SJCRH30 (cell line): ENCODE measurements around the gene TCP11L2. TPM values are rescaled to one million over a fixed set of nuclear protein-coding genes. Genes with fewer than 3 reads are reported as not detected.

Source experiments
- DNase-seq, 2 experiments: peaks; one replicate each; pipeline ENCODE4 v3.0.0-alpha.2; 2015 to 2020
- H3K27ac ChIP-seq: fragments of 250-450 bp; sonication (Bioruptor Pico); 2 replicates; pipeline ENCODE4 v1.5.1; 2020; ENCODE audit warnings: mild to moderate bottlenecking, moderate library complexity
- H3K27me3 ChIP-seq: fragments of 250-450 bp; sonication (Bioruptor Pico); 2 replicates; pipeline ENCODE4 v1.5.1; 2020; ENCODE audit warnings: mild to moderate bottlenecking, moderate library complexity
- H3K36me3 ChIP-seq: fragments of 250-450 bp; sonication (Bioruptor Pico); 2 replicates; pipeline ENCODE4 v1.5.1; 2020; ENCODE audit warnings: mild to moderate bottlenecking, moderate library complexity
- H3K4me1 ChIP-seq: fragments of 250-450 bp; sonication (Bioruptor Pico); 2 replicates; pipeline ENCODE4 v1.5.1; 2020; ENCODE audit warnings: mild to moderate bottlenecking, moderate library complexity
- H3K4me3 ChIP-seq: fragments of 250-450 bp; sonication (Bioruptor Pico); 2 replicates; pipeline ENCODE4 v1.5.1; 2020; ENCODE audit warnings: mild to moderate bottlenecking, moderate library complexity
- H3K9me3 ChIP-seq: fragments of 250-450 bp; sonication (Bioruptor Pico); replicated peaks from 2 replicates; pipeline ENCODE4 v1.5.1; 2020; ENCODE audit warnings: mild to moderate bottlenecking, moderate library complexity
- total RNA-seq: library from RNA; depleted of rRNA; stranded (reverse); fragments of >200 nt; shearing (Covaris generic); gene quantifications from 2 replicates; pipeline ENCODE4 v1.2.3, GENCODE V29; 2014

TCP11L2 gene
- total RNA-seq, 1 experiment from 2014 or later = 0.30 TPM

DNA sequence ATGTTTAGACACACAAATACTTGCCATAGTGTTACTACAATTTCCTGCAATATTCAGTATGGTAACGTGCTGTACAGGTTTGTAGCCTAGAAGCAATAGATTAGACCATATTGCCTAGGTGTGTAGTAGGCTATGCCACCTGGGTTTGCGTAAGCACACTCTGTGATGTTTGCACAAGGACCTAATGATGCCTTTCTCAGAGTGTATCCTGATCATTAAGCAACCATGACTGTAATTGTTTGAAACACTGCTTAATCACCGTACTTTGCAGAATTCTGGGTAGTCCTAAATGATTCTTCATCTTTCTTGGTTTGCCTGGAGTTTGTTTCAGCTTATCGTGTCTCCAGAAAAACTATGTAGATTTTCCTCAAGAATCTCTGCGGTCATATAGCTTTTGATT, 11.2 kb upstream of the TCP11L2 start:
- Histone ChIP-seq H3K36me3 (no peaks in the 10 kb centered on the region), H3K9me3 (no peaks in the 10 kb centered on the region), H3K27me3 (no peaks in the 10 kb centered on the region), H3K27ac (no peak overlapping the region), H3K4me1 (no peaks in the 10 kb centered on the region), H3K4me3 (no peak overlapping the region)
- DNase-seq = no peak

DNA sequence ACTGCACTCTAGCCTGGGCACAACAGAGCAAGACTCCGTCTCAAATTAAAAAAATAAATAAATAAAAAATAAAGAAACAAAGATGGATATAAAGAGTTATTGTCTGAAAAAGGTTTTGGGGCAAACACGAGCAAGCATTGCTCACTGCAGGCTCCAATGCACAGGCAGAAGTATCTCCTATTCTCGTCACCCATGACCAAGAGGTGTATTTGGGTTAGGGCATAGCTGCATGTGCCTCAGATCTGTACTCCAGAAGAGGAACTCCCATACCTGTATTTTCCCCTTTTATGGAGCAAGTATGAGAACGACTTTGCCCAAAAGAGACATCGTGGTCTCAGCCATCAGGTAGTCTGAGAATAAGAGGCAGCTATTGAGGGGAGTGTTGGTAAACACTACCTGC, 10.2 kb upstream of the TCP11L2 start:
- Histone ChIP-seq H3K4me1 (no peaks in the 10 kb centered on the region), H3K36me3 (no peaks in the 10 kb centered on the region), H3K9me3 (no peaks in the 10 kb centered on the region), H3K27ac (no peak overlapping the region), H3K27me3 (no peaks in the 10 kb centered on the region), H3K4me3 (no peak overlapping the region)
- DNase-seq = no peak

DNA sequence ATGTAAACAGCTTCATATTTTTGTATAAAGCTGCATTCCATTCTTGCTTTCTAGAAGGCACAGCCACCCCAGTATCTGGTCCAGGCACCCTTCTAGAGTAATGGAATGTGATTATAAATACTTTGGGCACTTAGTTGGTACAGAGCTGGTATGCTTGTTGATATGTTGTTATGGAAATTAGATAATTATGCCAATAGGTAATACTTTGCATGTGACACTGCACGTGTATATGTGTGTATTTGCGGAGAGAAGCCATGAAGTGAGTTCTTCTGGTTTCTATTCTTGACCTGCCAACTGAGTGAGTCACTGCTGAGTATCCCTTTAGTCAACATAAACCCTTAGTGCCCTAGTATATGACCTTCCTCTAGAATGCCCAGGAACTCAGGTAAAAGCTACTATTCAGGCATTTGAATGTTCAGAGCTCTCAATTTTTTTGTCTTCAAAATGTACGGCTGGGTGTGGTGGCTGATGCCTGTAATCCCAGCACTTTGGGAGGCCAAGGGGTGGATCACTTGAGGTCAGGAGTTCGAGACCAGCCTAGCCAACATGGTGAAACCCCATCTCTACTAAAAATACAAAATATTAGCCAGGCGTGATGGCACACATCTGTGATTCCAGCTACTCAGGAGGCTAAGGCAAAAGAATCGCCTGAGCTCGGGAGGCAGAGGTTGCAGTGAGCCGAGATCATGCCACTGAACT, 6.2 kb upstream of the TCP11L2 start:
- Histone ChIP-seq H3K9me3 (no peaks in the 10 kb centered on the region), H3K4me3 (no peak overlapping the region), H3K27me3 (no peaks in the 10 kb centered on the region), H3K36me3 (no peaks in the 10 kb centered on the region), H3K4me1 (no peaks in the 10 kb centered on the region), H3K27ac (no peak overlapping the region)
- no peak for DNase-seq

DNA sequence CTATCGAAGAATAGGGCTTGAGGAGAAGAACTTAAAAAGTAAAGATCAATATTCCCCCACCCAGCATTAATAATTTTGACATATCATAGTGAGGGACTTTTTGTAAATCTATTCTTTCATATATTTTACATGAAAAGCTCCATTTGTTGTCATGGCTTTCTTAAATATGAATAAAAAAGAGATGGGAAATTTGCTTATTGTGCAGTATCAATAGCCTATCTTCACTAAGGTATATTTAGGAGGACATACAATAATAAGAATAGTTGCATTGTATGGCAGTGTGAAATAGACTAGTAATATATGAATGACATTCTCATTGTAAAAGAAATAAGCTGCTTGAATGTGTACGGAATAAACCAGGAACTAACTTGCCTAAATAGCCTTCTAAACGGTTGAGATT, 5.5 kb upstream of the TCP11L2 start:
- no peaks in the 10 kb centered on the region for H3K36me3 ChIP-seq
- no peak for DNase-seq
- no peaks in the 10 kb centered on the region for H3K4me1 ChIP-seq
- no peak overlapping the region for H3K27ac ChIP-seq
- no peak overlapping the region for H3K4me3 ChIP-seq
- no peaks in the 10 kb centered on the region for H3K9me3 ChIP-seq
- no peaks in the 10 kb centered on the region for H3K27me3 ChIP-seq

DNA sequence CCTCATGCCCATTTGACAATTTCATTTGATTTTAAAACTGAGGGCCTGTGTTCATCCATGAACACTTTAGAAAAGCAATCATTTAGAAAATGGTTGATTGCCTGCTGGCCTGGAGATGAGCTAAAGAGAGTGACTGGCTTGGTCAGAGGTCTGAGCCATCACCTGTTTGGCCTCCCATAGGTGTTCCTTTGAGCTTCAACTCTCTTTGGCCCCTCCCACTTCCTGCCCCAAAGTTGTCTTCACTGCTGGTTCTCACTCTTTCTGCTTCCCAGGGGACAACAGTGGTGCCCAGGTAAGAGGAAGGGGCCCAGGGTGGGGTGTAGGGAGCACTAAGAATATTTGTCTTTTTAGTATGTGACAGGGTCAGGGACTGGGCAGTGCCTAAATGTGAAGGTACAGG, 4.9 kb upstream of the TCP11L2 start:
- H3K4me1 ChIP-seq = no peaks in the 10 kb centered on the region
- H3K4me3 ChIP-seq = no peak overlapping the region
- no peaks in the 10 kb centered on the region for H3K9me3 ChIP-seq
- no peak for DNase-seq
- H3K27me3 ChIP-seq = no peaks in the 10 kb centered on the region
- H3K36me3 ChIP-seq = no peaks in the 10 kb centered on the region
- no peak overlapping the region for H3K27ac ChIP-seq

DNA sequence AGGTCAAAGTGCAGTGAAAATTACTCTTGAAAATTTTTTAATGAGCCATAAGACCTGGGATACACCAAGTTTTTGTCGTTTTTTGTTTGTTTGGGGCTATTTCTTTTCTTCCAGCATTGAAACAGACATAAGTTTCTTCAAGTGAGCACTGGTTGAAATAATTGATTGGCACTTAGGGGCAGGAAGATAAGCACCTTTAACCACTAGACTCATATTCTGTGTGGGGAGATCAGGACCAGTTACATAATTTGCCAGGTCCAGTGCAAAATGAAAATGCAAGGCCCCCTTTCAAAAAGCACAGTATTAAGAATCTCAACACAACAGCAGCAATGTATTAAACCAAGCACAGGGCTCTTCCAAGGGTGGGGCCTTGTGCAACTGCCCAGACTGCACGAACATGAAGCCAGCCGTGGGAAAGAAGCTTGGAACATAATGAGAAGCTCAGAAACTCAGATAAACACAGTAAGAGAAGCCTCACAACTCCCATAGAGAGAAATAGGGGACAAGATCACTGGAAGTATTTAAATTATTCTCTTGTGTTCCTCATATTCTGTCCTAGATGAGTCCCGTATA, 3.2 kb upstream of the TCP11L2 start:
- no peaks in the 10 kb centered on the region for H3K27me3 ChIP-seq
- H3K4me3 ChIP-seq = no peak overlapping the region
- no peaks in the 10 kb centered on the region for H3K9me3 ChIP-seq
- H3K27ac ChIP-seq = no peak overlapping the region
- H3K4me1 ChIP-seq = no peaks in the 10 kb centered on the region
- DNase-seq = no peak
- H3K36me3 ChIP-seq = no peaks in the 10 kb centered on the region

DNA sequence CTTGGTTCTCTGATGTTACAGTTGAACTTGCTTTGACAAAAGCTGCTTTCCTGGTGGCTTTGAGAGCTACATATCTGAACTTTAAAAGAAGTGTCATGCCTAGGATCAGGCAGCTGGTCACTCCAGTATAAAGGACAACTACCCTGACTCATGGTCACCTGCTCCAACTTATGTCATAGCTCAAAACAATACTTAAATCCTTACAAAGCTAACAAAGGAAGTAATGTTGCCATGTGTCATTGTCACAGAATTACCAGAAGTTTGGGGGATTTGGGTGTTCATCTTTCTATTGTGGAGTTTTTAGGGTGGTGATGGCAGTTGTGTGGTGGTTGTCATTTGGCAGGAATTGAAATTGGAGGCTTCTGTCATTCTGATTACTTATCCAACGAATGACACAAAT, 1.8 kb upstream of the TCP11L2 start:
- no peaks in the 10 kb centered on the region for H3K36me3 ChIP-seq
- no peak overlapping the region for H3K4me3 ChIP-seq
- H3K9me3 ChIP-seq = no peaks in the 10 kb centered on the region
- no peak overlapping the region for H3K27ac ChIP-seq
- DNase-seq = no peak
- no peaks in the 10 kb centered on the region for H3K27me3 ChIP-seq
- H3K4me1 ChIP-seq = no peaks in the 10 kb centered on the region

DNA sequence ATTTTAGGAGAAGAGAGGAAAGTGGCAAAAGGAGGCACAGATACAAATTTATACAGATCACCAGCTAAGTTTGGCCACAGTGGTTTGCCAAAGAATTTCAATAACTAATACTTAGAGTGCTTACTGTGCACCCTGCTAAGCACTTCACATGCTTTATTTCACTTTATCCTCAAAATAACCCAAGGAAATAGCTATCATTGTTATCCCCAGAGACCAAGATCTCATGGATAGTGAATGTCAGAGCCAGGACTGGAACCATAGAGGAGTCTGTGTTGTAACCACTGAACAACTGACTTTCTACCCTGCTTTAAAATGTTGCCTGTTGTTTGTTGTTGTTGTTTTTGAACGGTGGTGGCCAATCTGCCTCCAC, 1.3 kb upstream of the TCP11L2 start:
- H3K4me3 ChIP-seq = peak overlapping the region; percentile 54; the same call in 1 of the 2 replicates
- H3K27ac ChIP-seq = no peak overlapping the region

DNA sequence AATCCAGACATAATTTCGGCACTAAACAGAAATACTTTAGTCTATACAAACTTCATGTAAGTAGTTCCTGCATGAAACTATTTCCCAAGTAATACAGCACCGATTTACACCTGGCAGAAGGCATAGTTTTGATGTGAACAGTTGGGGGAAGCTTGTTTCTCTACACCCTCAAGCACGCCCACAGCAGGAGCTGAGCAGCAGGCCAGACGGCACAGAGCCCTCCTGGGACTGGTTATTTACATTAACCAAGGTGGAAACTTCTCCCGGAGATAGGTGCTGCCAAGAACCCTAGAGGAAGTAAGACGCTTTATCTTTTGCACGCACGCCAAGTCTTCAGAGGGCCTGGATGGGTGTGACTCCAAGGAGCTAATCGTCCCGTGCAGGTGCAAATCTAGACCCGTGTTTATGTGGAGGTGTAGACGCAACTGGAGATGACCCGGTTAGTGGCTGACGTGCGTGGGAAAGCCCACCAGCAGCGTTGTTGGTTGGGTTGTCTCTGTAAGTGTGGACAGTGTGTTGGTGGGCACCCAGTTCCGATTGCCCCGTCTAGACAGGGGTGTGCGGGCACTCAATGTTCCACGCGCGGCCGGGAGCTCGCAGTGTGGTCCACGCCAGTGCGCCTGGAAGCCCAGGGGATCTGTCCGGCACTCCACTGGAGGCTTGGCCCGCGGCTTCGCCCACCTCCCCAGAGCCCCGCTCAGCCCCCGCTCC, 767 bp upstream of the TCP11L2 start:
- Histone ChIP-seq H3K4me1 (no peaks in the 10 kb centered on the region), H3K9me3 (no peaks in the 10 kb centered on the region), H3K4me3 (peak overlapping the region; percentile 54), H3K27me3 (no peaks in the 10 kb centered on the region), H3K27ac (no peak overlapping the region), H3K36me3 (no peaks in the 10 kb centered on the region)
- DNase-seq = peak; percentile 4 to 19

More for the DNA sequence above, 1.3 kb upstream of the TCP11L2 start:
- no peaks in the 10 kb centered on the region for H3K9me3 ChIP-seq
- H3K27me3 ChIP-seq = no peaks in the 10 kb centered on the region
- DNase-seq = no peak
- no peaks in the 10 kb centered on the region for H3K36me3 ChIP-seq
- H3K4me1 ChIP-seq = no peaks in the 10 kb centered on the region

DNA sequence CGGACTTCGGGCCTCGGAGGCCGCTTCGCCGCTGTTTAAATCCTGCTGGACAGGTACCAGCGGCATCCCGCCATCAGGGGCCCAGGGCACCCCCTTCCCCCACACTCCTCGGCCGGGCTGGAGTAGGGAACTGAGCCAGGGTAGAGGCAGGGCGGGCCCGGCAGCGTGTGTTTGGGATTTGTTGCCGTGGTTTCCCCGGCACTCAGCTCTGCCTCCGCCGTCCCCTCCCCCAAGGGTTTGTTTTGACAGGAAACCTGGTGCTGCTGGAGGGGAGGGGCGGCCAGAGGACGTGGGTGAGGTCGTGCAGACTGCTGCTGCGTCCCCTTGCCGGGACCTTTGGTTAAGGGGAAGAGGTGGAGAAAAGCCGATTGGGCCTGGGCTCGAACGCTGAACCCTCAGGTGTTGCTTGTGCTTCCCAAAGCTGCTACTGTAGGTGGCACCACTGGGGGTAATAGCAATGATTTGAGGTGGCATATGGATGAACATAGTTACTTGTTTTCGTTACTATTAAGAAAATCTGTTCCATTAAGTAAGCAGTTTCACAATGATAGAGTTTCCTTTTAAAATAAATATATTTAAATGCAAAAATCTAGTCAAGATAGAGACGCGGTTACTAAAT, 778 bp downstream of the TCP11L2 start:
- peak; percentile 52 to 53 for DNase-seq
- H3K4me1 ChIP-seq = no peaks in the 10 kb centered on the region
- peak overlapping the region; percentile 75 for H3K4me3 ChIP-seq
- no peaks in the 10 kb centered on the region for H3K36me3 ChIP-seq
- no peak overlapping the region for H3K27ac ChIP-seq
- H3K9me3 ChIP-seq = no peaks in the 10 kb centered on the region
- no peaks in the 10 kb centered on the region for H3K27me3 ChIP-seq

DNA sequence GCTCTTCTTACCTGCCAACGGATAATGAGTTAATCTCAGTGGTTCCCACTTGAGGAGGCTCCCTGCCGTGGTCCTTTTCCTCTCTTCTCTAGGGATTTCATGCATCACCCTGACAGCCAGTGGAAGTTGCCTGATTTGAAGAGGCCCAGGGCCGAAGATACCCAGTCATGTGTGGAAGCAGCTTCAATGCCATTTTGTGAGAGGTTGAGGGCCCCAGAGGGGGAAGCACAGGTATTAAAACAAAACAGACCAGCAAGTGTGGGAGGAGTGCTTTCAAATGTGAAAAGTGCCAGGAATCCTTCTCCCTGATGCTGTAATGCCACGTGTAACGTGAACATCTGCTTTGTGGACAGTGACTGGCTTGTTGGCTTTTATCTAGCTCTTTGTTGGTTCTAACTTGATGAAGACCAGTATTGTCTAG, 1.5 kb downstream of the TCP11L2 start:
- Histone ChIP-seq H3K4me3 (no peak overlapping the region), H3K27ac (no peak overlapping the region)

DNA sequence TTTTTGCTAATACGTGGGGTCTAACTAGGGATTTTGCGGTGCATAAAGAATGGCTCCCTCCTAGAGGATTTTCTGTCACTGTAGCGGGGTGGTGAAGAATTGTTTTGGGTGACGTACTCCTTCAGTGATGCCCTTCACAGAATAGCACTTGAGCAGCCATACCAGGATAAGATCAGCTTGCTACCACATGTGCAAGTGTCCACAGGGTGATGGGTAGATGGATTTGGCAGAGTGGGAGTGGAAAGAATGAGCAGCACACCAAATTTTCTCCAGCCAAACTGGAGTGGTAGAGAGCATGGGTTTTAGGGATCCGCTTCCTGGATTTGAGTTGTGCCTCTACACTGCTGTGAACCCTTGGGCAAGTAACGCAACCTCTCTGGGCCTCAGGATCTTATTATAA, 2.3 kb downstream of the TCP11L2 start:
- no peak for DNase-seq
- no peaks in the 10 kb centered on the region for H3K27me3 ChIP-seq

More for the DNA sequence above, 1.5 kb downstream of the TCP11L2 start:
- DNase-seq = no peak
- no peaks in the 10 kb centered on the region for H3K27me3 ChIP-seq
- no peaks in the 10 kb centered on the region for H3K4me1 ChIP-seq
- no peaks in the 10 kb centered on the region for H3K36me3 ChIP-seq
- no peaks in the 10 kb centered on the region for H3K9me3 ChIP-seq

DNA sequence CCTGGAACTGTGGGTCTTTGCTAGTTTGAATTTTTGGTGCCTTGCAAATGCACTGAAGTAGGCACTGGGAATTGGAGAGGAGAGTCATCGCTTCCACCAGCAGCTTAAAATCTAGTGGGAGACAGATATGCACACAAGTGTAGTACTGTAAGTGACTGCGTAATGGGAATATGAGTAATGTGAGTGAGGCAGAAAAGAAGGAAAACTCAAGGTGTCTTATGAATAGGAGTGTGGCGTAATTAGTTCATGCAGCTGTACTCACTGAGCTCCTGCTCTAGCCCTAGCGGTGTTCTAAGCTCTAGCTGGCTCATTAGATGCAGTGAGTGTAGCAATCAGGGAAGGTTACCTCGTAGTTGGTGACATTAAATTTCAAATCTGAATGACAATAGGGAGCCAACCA, 2.8 kb downstream of the TCP11L2 start:
- no peaks in the 10 kb centered on the region for H3K36me3 ChIP-seq
- no peaks in the 10 kb centered on the region for H3K9me3 ChIP-seq
- no peak for DNase-seq
- peaks cover 4% of the 10 kb centered on the region; the same call in 1 of the 2 replicates for H3K4me1 ChIP-seq
- H3K4me3 ChIP-seq = no peak overlapping the region
- no peaks in the 10 kb centered on the region for H3K27me3 ChIP-seq
- no peak overlapping the region for H3K27ac ChIP-seq

More for the DNA sequence above, 2.3 kb downstream of the TCP11L2 start:
- Histone ChIP-seq H3K4me3 (no peak overlapping the region), H3K27ac (no peak overlapping the region), H3K36me3 (no peaks in the 10 kb centered on the region), H3K9me3 (no peaks in the 10 kb centered on the region), H3K4me1 (peaks cover under 1% of the 10 kb centered on the region; the same call in 1 of the 2 replicates)

DNA sequence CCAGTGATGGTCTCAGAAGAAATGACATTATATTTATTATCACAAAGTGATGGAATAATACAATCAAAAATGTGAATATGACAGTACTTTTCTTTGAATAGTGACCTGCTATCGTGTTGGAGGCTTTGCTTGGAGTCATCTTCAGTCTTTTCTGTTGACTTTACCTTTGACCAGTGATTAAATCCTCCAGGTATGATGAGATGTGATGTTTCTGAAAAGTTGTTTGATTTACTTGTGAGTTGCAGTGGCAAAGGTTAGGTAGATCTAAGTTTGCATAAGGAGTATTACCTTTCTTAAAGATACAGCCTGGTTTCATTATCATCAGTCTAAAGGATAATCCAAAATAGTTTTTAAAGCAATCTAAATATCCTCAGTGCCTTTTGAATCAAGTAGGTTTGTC, 4.6 kb downstream of the TCP11L2 start:
- Histone ChIP-seq H3K4me3 (no peak overlapping the region), H3K27me3 (no peaks in the 10 kb centered on the region), H3K4me1 (peaks cover 4% of the 10 kb centered on the region; the same call in 1 of the 2 replicates), H3K9me3 (no peaks in the 10 kb centered on the region), H3K27ac (no peak overlapping the region), H3K36me3 (no peaks in the 10 kb centered on the region)
- no peak for DNase-seq

DNA sequence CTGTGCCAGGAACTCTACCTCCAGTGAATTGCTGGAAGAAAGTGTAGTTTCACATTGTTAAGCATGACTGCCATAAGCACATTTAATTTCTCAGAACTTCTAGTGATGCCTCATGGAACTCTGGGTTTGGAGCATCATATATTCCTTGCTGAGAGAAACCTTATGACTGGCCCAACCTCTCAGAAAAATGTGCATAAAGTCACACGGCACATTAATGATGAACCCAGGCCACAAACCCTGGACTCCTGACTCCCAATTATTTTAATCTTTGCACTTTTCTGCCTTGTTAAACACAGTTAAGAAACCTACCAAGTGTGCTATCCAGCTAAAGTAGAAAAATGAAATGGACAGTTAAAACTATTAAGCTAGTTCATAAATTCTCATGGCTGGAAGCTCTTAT, 5.6 kb downstream of the TCP11L2 start:
- no peak for DNase-seq
- Histone ChIP-seq H3K36me3 (no peaks in the 10 kb centered on the region), H3K4me1 (peaks cover 4% of the 10 kb centered on the region; the same call in 1 of the 2 replicates), H3K9me3 (no peaks in the 10 kb centered on the region), H3K4me3 (no peak overlapping the region), H3K27ac (no peak overlapping the region), H3K27me3 (no peaks in the 10 kb centered on the region)
